HG03097 (cell line): ENCODE measurements around the gene SYN1.

Source experiments
- ATAC-seq: cut with Tn5 transposase; IDR thresholded peaks from one replicate; pipeline ENCODE4 v1.9.1; 2021; ENCODE audit not compliant: unreplicated experiment, low FRiP score

The SYN1 gene

GRCh38 chrX:47540754-47541538, 78.7 kb downstream of the SYN1 start:
- no peak for ATAC-seq

GRCh38 chrX:47539860-47540259, 79.8 kb downstream of the SYN1 start:
- ATAC-seq = no peak

GRCh38 chrX:47530049-47530448, 89.6 kb downstream of the SYN1 start:
- no peak for ATAC-seq

- no peak for ATAC-seq
Measured at GRCh38 chrX:47529548-47529947, 90.1 kb downstream of the SYN1 start.

GRCh38 chrX:47523713-47524166, 95.9 kb downstream of the SYN1 start:
- no peak for ATAC-seq

- peak; percentile 87 for ATAC-seq
Measured at GRCh38 chrX:47523297-47523696, 96.4 kb downstream of the SYN1 start.
